Stomach smooth muscle (tissue), 2 donors: Measurements from ENCODE around the gene PRKACA.
"Not testable (repeated sequence)": the region's sequence is repeated elsewhere in the genome, so short reads cannot be mapped to it uniquely, and the experiment has no call there.

Experiments
- H3K27ac ChIP-seq: one replicate; pipeline ENCODE4 v1.7.0; 2013; ENCODE audit warnings: mild to moderate bottlenecking, low read length, inconsistent platforms
- H3K27me3 ChIP-seq, 2 donors: one replicate each; pipeline ENCODE4 v1.7.0; 2013; ENCODE audit warnings: low read length in 2 of 2; ENCODE audit not compliant: insufficient read depth in 2 of 2, control insufficient read depth in 1 of 2
- H3K36me3 ChIP-seq, 2 donors: one replicate each; pipeline ENCODE4 v1.7.0; 2013; ENCODE audit warnings: low read length in 2 of 2; ENCODE audit not compliant: control insufficient read depth in 2 of 2, insufficient read depth in 2 of 2
- H3K4me1 ChIP-seq: one replicate; pipeline ENCODE4 v1.7.0; 2013; ENCODE audit warnings: low read length; ENCODE audit not compliant: control insufficient read depth, insufficient read depth
- H3K4me3 ChIP-seq, 2 donors: one replicate each; pipeline ENCODE4 v1.7.0; 2013; ENCODE audit warnings: low read length in 2 of 2
- H3K9ac ChIP-seq, 2 donors: one replicate each; pipeline ENCODE4 v1.7.0; 2013; ENCODE audit warnings: low read length in 2 of 2, mild to moderate bottlenecking in 1 of 2
- H3K9me3 ChIP-seq, 2 donors: one replicate each; pipeline ENCODE4 v1.7.0; 2013; ENCODE audit warnings: low read length in 2 of 2; ENCODE audit not compliant: control insufficient read depth in 2 of 2
- donor health status: healthy.
- donor health status: Pancreatic carcinoma.

Gene PRKACA

GRCh38 chr19:14054099-14054498 lies 63.5 kb downstream of the PRKACA start:
- Histone ChIP-seq H3K27ac (no peak overlapping the region), H3K36me3 (no peaks in the 10 kb centered on the region), H3K27me3 (peaks cover 11 to 15% of the 10 kb centered on the region in 2 donors), H3K4me3 (no peak overlapping the region), H3K9ac (no peak overlapping the region), H3K9me3 (peaks cover 0 to 6% of the 10 kb centered on the region in 2 donors), H3K4me1 (peaks cover 5% of the 10 kb centered on the region)

- H3K9me3 ChIP-seq = peaks cover 0 to 9% of the 10 kb centered on the region in 2 donors
- H3K27me3 ChIP-seq = peaks cover 5 to 9% of the 10 kb centered on the region in 2 donors
- peaks cover 5% of the 10 kb centered on the region for H3K4me1 ChIP-seq
- H3K9ac ChIP-seq = no peak overlapping the region
- H3K36me3 ChIP-seq = no peaks in the 10 kb centered on the region
- no peak overlapping the region for H3K4me3 ChIP-seq
- no peak overlapping the region for H3K27ac ChIP-seq
Measured at GRCh38 chr19:14053500-14053899, 64.1 kb downstream of the PRKACA start.

GRCh38 chr19:14053032-14053431 lies 64.5 kb downstream of the PRKACA start:
- Histone ChIP-seq H3K9ac (no peak overlapping the region), H3K4me1 (peaks cover 4% of the 10 kb centered on the region), H3K36me3 (no peaks in the 10 kb centered on the region), H3K27me3 (peaks cover under 1 to 4% of the 10 kb centered on the region in 2 donors), H3K4me3 (no peak overlapping the region), H3K9me3 (peaks cover 0 to 10% of the 10 kb centered on the region in 2 donors), H3K27ac (no peak overlapping the region)

- Histone ChIP-seq H3K9ac (no peak overlapping the region), H3K36me3 (no peaks in the 10 kb centered on the region), H3K4me3 (no peak overlapping the region), H3K27me3 (no peaks in the 10 kb centered on the region), H3K9me3 (peaks cover 0 to 10% of the 10 kb centered on the region in 2 donors), H3K27ac (no peak overlapping the region), H3K4me1 (no peaks in the 10 kb centered on the region)
Measured at GRCh38 chr19:14052470-14052869, 65.1 kb downstream of the PRKACA start.

- H3K4me1 ChIP-seq = no peaks in the 10 kb centered on the region
- no peak overlapping the region for H3K4me3 ChIP-seq
- H3K27me3 ChIP-seq = no peaks in the 10 kb centered on the region
- no peaks in the 10 kb centered on the region for H3K36me3 ChIP-seq
- H3K27ac ChIP-seq = no peak overlapping the region
- peaks cover 0 to 10% of the 10 kb centered on the region in 2 donors for H3K9me3 ChIP-seq
- H3K9ac ChIP-seq = no peak overlapping the region
Measured at GRCh38 chr19:14051980-14052379, 65.6 kb downstream of the PRKACA start.

GRCh38 chr19:14050961-14051360 lies 66.6 kb downstream of the PRKACA start:
- H3K9me3 ChIP-seq, H3K9ac ChIP-seq: not testable (repeated sequence)

GRCh38 chr19:14050512-14050911 lies 67.0 kb downstream of the PRKACA start:
- Histone ChIP-seq H3K27me3 (no peaks in the 10 kb centered on the region), H3K9ac (no peak overlapping the region), H3K27ac (no peak overlapping the region), H3K4me1 (no peaks in the 10 kb centered on the region), H3K36me3 (no peaks in the 10 kb centered on the region), H3K9me3 (peaks cover 0 to 10% of the 10 kb centered on the region in 2 donors), H3K4me3 (no peak overlapping the region)

More at GRCh38 chr19:14050961-14051360, 66.6 kb downstream of the PRKACA start:
- not testable (repeated sequence) for H3K4me3 ChIP-seq, H3K36me3 ChIP-seq, H3K27me3 ChIP-seq, H3K4me1 ChIP-seq, H3K27ac ChIP-seq

GRCh38 chr19:14048443-14049153 lies 69.0 kb downstream of the PRKACA start:
- Histone ChIP-seq H3K9ac (no peak overlapping the region), H3K4me1 (no peaks in the 10 kb centered on the region), H3K9me3 (peaks cover 0 to 10% of the 10 kb centered on the region in 2 donors), H3K4me3 (no peak overlapping the region), H3K27me3 (no peaks in the 10 kb centered on the region), H3K36me3 (no peaks in the 10 kb centered on the region), H3K27ac (no peak overlapping the region)

GRCh38 chr19:14047866-14048265 lies 69.7 kb downstream of the PRKACA start:
- H3K9ac ChIP-seq, H3K4me3 ChIP-seq, H3K9me3 ChIP-seq, H3K36me3 ChIP-seq, H3K4me1 ChIP-seq, H3K27me3 ChIP-seq, H3K27ac ChIP-seq: not testable (repeated sequence)

GRCh38 chr19:14042659-14043608 lies 74.6 kb downstream of the PRKACA start:
- H3K4me1 ChIP-seq, H3K27me3 ChIP-seq, H3K9ac ChIP-seq, H3K4me3 ChIP-seq, H3K36me3 ChIP-seq, H3K9me3 ChIP-seq, H3K27ac ChIP-seq: not testable (repeated sequence)
